ENCODE data around the gene PRSS57. TPM values are rescaled to one million over a fixed set of nuclear protein-coding genes. Genes with fewer than 3 reads are reported as not detected.

Gene PRSS57
- polyA plus RNA-seq, 3 donors = 0.16 to 1.4 (median 0.78) TPM

GRCh38 chr19:728011-728410 lies 32.8 kb upstream of the PRSS57 start:
- Mint-ChIP-seq H3K27ac (no peak overlapping the region), H3K27me3 (ENCODE audit: low read depth in 3 of 3) (peaks cover 2 to 16% (median 4%) of the 10 kb centered on the region in 3 donors), H3K4me1 (peaks cover 3% of the 10 kb centered on the region), H3K9me3 (no peaks in the 10 kb centered on the region), H3K4me3 (no peak overlapping the region), H3K36me3 (no peaks in the 10 kb centered on the region)
- H3K4me1 ChIP-seq (ENCODE audit: control insufficient read depth in 1 of 2, insufficient read depth in 2 of 2, low read length in 2 of 2) = no peaks in the 10 kb centered on the region
- no peaks in the 10 kb centered on the region for H3K27me3 ChIP-seq (ENCODE audit: control insufficient read depth in 2 of 2, insufficient read depth in 2 of 2, low read length in 2 of 2)
- no peak for TF ChIP-seq CTCF (IDR thresholded peaks at IDR 0.05)
- no peaks in the 10 kb centered on the region for H3K36me3 ChIP-seq (replicated peaks in 1 of 2; ENCODE audit: control insufficient read depth in 1 of 2, insufficient read depth in 2 of 2, low read length in 2 of 2)
- no peaks in the 10 kb centered on the region for H3K79me2 ChIP-seq (ENCODE audit: insufficient read depth, low read length)
- H3K4me2 ChIP-seq (replicated peaks; ENCODE audit: extremely low read depth, low read length, poor library complexity, severe bottlenecking) = no peak overlapping the region
- H3K27ac ChIP-seq (ENCODE audit: low read depth in 1 of 2, low read length in 2 of 2) = no peak overlapping the region
- WGBS (ENCODE audit: insufficient coverage) = 46% methylated on average over 21 of the region's 26 CpGs
- H4K20me1 ChIP-seq (ENCODE audit: insufficient read depth, low read length) = no peaks in the 10 kb centered on the region
- H2AFZ ChIP-seq (ENCODE audit: insufficient read depth, low read depth, low read length, poor library complexity, severe bottlenecking) = no peak overlapping the region
- no peak overlapping the region for H3K4me3 ChIP-seq (replicated peaks in 1 of 3; ENCODE audit: low read depth in 2 of 3, low read length in 3 of 3)
- H3K9me3 ChIP-seq (replicated peaks in 1 of 2; ENCODE audit: control insufficient read depth in 1 of 2, insufficient read depth in 1 of 2, low read length in 2 of 2) = no peaks in the 10 kb centered on the region
- H3K9ac ChIP-seq (ENCODE audit: insufficient read depth, low read length, poor library complexity, severe bottlenecking) = no peak overlapping the region
- intact Hi-C loops (cut with micrococcal nuclease) = no loop called here
- no peak for DNase-seq

GRCh38 chr19:726993-727956 lies 32.0 kb upstream of the PRSS57 start:
- H3K27me3 ChIP-seq (ENCODE audit: control insufficient read depth in 2 of 2, insufficient read depth in 2 of 2, low read length in 2 of 2) = no peaks in the 10 kb centered on the region
- H3K9me3 Mint-ChIP-seq = no peaks in the 10 kb centered on the region
- H3K79me2 ChIP-seq (ENCODE audit: insufficient read depth, low read length) = no peaks in the 10 kb centered on the region
- H4K20me1 ChIP-seq (ENCODE audit: insufficient read depth, low read length) = no peaks in the 10 kb centered on the region
- no peak for TF ChIP-seq CTCF (IDR thresholded peaks at IDR 0.05)
- no peaks in the 10 kb centered on the region for H3K36me3 Mint-ChIP-seq
- H3K9me3 ChIP-seq (replicated peaks in 1 of 2; ENCODE audit: control insufficient read depth in 1 of 2, insufficient read depth in 1 of 2, low read length in 2 of 2) = no peaks in the 10 kb centered on the region
- no peak overlapping the region for H3K4me3 ChIP-seq (replicated peaks in 1 of 3; ENCODE audit: low read depth in 2 of 3, low read length in 3 of 3)
- 89% methylated on average over 32 of the region's 43 CpGs for WGBS (ENCODE audit: insufficient coverage)
- H3K4me1 ChIP-seq (ENCODE audit: control insufficient read depth in 1 of 2, insufficient read depth in 2 of 2, low read length in 2 of 2) = no peaks in the 10 kb centered on the region
- H3K27me3 Mint-ChIP-seq (ENCODE audit: low read depth in 3 of 3) = peaks cover 2 to 23% (median 7%) of the 10 kb centered on the region in 3 donors
- no peak overlapping the region for H3K4me2 ChIP-seq (replicated peaks; ENCODE audit: extremely low read depth, low read length, poor library complexity, severe bottlenecking)
- H3K27ac ChIP-seq (ENCODE audit: low read depth in 1 of 2, low read length in 2 of 2) = no peak overlapping the region
- no peak overlapping the region for H3K4me3 Mint-ChIP-seq
- no peak overlapping the region for H3K9ac ChIP-seq (ENCODE audit: insufficient read depth, low read length, poor library complexity, severe bottlenecking)
- no peaks in the 10 kb centered on the region for H3K36me3 ChIP-seq (replicated peaks in 1 of 2; ENCODE audit: control insufficient read depth in 1 of 2, insufficient read depth in 2 of 2, low read length in 2 of 2)
- no peak overlapping the region for H2AFZ ChIP-seq (ENCODE audit: insufficient read depth, low read depth, low read length, poor library complexity, severe bottlenecking)
- no peak for DNase-seq
- no peak overlapping the region for H3K27ac Mint-ChIP-seq
- intact Hi-C loops (cut with micrococcal nuclease) = no loop called here
- H3K4me1 Mint-ChIP-seq = peaks cover 3% of the 10 kb centered on the region

Data from CD14-positive monocyte (primary cell).